Renal cortex interstitium (tissue), 11 donors: ENCODE data around the gene TET3. TPM values are rescaled to one million over a fixed set of nuclear protein-coding genes. Genes with fewer than 3 reads are reported as not detected.

Experiments used
- DNase-seq, 11 donors: peaks; one replicate each; pipeline ENCODE4 v3.0.0-alpha.2; 2013; ENCODE audit warnings: low read depth in 9 of 11, low spot score in 4 of 11; ENCODE audit errors: extremely low read depth in 1 of 11
- polyA plus RNA-seq, 3 donors: library from polyadenylated mRNA; unstranded; fragments of 120-200 nt; gene quantifications; one replicate each; pipeline ENCODE4 v1.2.1, GENCODE V29; 2013; ENCODE audit not compliant: insufficient read length in 3 of 3

TET3 gene
- polyA plus RNA-seq, 3 donors, result 22.4 to 24.8 (median 24.8) TPM

GRCh38 chr2:73982140-73982617, 2.5 kb upstream of the TET3 start:
- no peak for DNase-seq

- DNase-seq, result peak in 5 of 11 donors; percentile 68 to 83 (median 76)
Measured at GRCh38 chr2:73983322-73984202, 1.1 kb upstream of the TET3 start.

- no peak for DNase-seq
Measured at GRCh38 chr2:73984922-73985307, 205 bp downstream of the TET3 start.

GRCh38 chr2:73985308-73986084, 786 bp downstream of the TET3 start:
- DNase-seq, result no peak

GRCh38 chr2:73986085-73986681, 1.5 kb downstream of the TET3 start:
- DNase-seq, result no peak

- no peak for DNase-seq
Measured at GRCh38 chr2:73987109-73987947, 2.6 kb downstream of the TET3 start.

GRCh38 chr2:73987948-73988700, 3.4 kb downstream of the TET3 start:
- DNase-seq, result no peak

- DNase-seq, result no peak
Measured at GRCh38 chr2:73989972-73990371, 5.3 kb downstream of the TET3 start.

- no peak for DNase-seq
Measured at GRCh38 chr2:73990531-73990930, 5.8 kb downstream of the TET3 start.

GRCh38 chr2:73992036-73992435, 7.3 kb downstream of the TET3 start:
- DNase-seq, result no peak

GRCh38 chr2:73993376-73993775, 8.7 kb downstream of the TET3 start:
- DNase-seq, result no peak

- no peak for DNase-seq
Measured at GRCh38 chr2:73993778-73994177, 9.1 kb downstream of the TET3 start.

GRCh38 chr2:73994178-73994831, 9.6 kb downstream of the TET3 start:
- no peak for DNase-seq

GRCh38 chr2:73995810-73996209, 11.1 kb downstream of the TET3 start:
- DNase-seq, result no peak

- no peak for DNase-seq
Measured at GRCh38 chr2:73997813-73998212, 13.1 kb downstream of the TET3 start.

- DNase-seq, result no peak
Measured at GRCh38 chr2:73998451-73998850, 13.7 kb downstream of the TET3 start.

GRCh38 chr2:73998933-73999332, 14.2 kb downstream of the TET3 start:
- no peak for DNase-seq
